ENCODE measurements around the gene SASH3.

SASH3 gene

GRCh38 chrX:129800186-129800585 is 20.4 kb downstream of the SASH3 start:
- H3K4me3 ChIP-seq (ENCODE audit: low read depth, low read length): no peak overlapping the region
- in situ Hi-C loops (cut with HindIII; ENCODE audit: low sequenced_read_pairs): no loop called here
- no peak for TF ChIP-seq CTCF (IDR thresholded peaks at IDR 0.05; ENCODE audit: low read depth, low read length)
- no peak for DNase-seq (ENCODE audit: low read depth, low spot score)

GRCh38 chrX:129802863-129803262 is 23.1 kb downstream of the SASH3 start:
- in situ Hi-C loops (cut with HindIII; ENCODE audit: low sequenced_read_pairs): no loop called here
- TF ChIP-seq CTCF (IDR thresholded peaks at IDR 0.05; ENCODE audit: low read depth, low read length): no peak

GRCh38 chrX:129804806-129805205 is 25.1 kb downstream of the SASH3 start:
- no peak overlapping the region for H3K4me3 ChIP-seq (ENCODE audit: low read depth, low read length)
- in situ Hi-C loops (cut with HindIII; ENCODE audit: low sequenced_read_pairs): no loop called here
- no peak for DNase-seq (ENCODE audit: low read depth, low spot score)
- no peak for TF ChIP-seq CTCF (IDR thresholded peaks at IDR 0.05; ENCODE audit: low read depth, low read length)

More at GRCh38 chrX:129802863-129803262, 23.1 kb downstream of the SASH3 start:
- no peak overlapping the region for H3K4me3 ChIP-seq (ENCODE audit: low read depth, low read length)
- DNase-seq (ENCODE audit: low read depth, low spot score): no peak

GRCh38 chrX:129808158-129808828 is 28.5 kb downstream of the SASH3 start:
- no peak for DNase-seq (ENCODE audit: low read depth, low spot score)
- TF ChIP-seq CTCF (IDR thresholded peaks at IDR 0.05; ENCODE audit: low read depth, low read length): no peak
- no peak overlapping the region for H3K4me3 ChIP-seq (ENCODE audit: low read depth, low read length)
- in situ Hi-C loops (cut with HindIII; ENCODE audit: low sequenced_read_pairs): no loop called here

GRCh38 chrX:129808829-129809796 is 29.4 kb downstream of the SASH3 start:
- DNase-seq (ENCODE audit: low read depth, low spot score): peak; percentile 8
- H3K4me3 ChIP-seq (ENCODE audit: low read depth, low read length): no peak overlapping the region
- no peak for TF ChIP-seq CTCF (IDR thresholded peaks at IDR 0.05; ENCODE audit: low read depth, low read length)
- in situ Hi-C loops (cut with HindIII; ENCODE audit: low sequenced_read_pairs): no loop called here

GRCh38 chrX:129813662-129814368 is 34.1 kb downstream of the SASH3 start:
- H3K4me3 ChIP-seq (ENCODE audit: low read depth, low read length): no peak overlapping the region
- TF ChIP-seq CTCF (IDR thresholded peaks at IDR 0.05; ENCODE audit: low read depth, low read length): no peak
- no peak for DNase-seq (ENCODE audit: low read depth, low spot score)
- in situ Hi-C loops (cut with HindIII; ENCODE audit: low sequenced_read_pairs): no loop called here
